ENCODE data around the gene SLC35B3.

The SLC35B3 gene

GRCh38 chr6:8387942-8388437, 47.4 kb downstream of the SLC35B3 start:
- no peak overlapping the region for H3K27ac ChIP-seq
- TF ChIP-seq CTCF (IDR thresholded peaks at IDR 0.05) (no peak), ZFX (IDR thresholded peaks at IDR 0.05; ENCODE audit: borderline replicate concordance) (no peak)

DNA sequence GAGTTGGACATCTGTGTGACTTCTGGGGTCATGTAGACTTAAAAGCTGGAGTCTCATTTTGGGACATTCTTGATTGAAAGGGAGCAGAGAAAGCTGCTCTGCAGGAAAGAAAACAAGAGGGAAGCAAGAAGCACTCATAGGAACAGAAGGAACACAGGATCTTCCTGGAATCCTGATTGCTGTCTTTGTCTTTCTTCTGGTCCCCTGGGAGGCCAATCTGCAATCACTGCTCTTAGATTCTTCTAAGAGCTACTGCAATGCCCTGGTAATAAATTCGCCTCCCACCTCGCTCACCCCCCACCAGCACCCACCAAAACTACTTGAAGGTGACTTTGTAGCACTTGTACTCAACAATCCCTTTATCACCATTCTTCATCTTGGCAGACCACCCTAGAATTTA, 51.8 kb downstream of the SLC35B3 start:
- no peak for TF ChIP-seq ZFX (IDR thresholded peaks at IDR 0.05; ENCODE audit: borderline replicate concordance)
- TF ChIP-seq CTCF (IDR thresholded peaks at IDR 0.05), result no peak
- H3K27ac ChIP-seq, result no peak overlapping the region

GRCh38 chr6:8382434-8382833, 52.9 kb downstream of the SLC35B3 start:
- no peak overlapping the region for H3K27ac ChIP-seq
- TF ChIP-seq CTCF (IDR thresholded peaks at IDR 0.05) (no peak), ZFX (IDR thresholded peaks at IDR 0.05; ENCODE audit: borderline replicate concordance) (no peak)

DNA sequence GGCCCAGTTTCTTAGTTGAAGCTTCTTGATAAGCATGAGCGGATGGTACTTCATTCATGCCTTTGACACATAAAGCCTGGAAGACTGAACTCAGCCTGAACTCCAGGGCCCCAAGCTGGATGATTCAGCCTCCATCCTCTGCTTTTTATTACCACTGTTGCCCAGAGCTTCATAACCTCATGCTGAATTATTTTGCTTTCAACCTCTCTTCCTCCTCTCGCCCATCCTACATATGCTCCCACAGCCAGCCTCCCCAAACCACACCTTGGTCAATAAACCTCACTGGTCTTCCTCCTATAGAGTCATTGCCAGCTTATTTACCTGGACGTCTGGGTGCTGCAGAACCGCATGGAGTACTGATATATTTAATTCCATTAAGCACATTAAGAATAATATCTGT, 59.4 kb downstream of the SLC35B3 start:
- no peak overlapping the region for H3K27ac ChIP-seq
- no peak for TF ChIP-seq CTCF (IDR thresholded peaks at IDR 0.05)

All from 22Rv1 (cell line).